ENCODE measurements around the gene DDAH2.

DDAH2 gene

GRCh38 chr6:31701666-31702404 lies 27.3 kb downstream of the DDAH2 start:
- no peaks in the 10 kb centered on the region for H3K4me1 ChIP-seq (ENCODE audit: control insufficient read depth, insufficient read depth, low read length)
- peaks cover 4 to 17% of the 10 kb centered on the region in 2 experiments; a peak in 2 of 3 replicates for H3K36me3 ChIP-seq (ENCODE audit: control insufficient read depth in 2 of 2, insufficient read depth in 1 of 2, low read length in 2 of 2)
- H3K4me3 ChIP-seq (ENCODE audit: low read depth, low read length): peak overlapping the region; percentile 63
- ChIA-PET POLR2A (interaction anchor here (0.5 to 2.8 kb wide), 12 partner anchors 8 to 155 kb away, joined by 3 to 30 read pairs (median 10); partner anchors contain the start of genes ATP6V1G2, C6orf47, DDAH2 and HSPA1B), CTCF (interaction anchor here (0.7 to 1.2 kb wide), 4 partner anchors 9 to 130 kb away, joined by 3 to 4 read pairs (median 4); no protein-coding TSS in a partner anchor)
- H3K9me3 ChIP-seq (ENCODE audit: control insufficient read depth, insufficient read depth, low read depth, low read length): no peaks in the 10 kb centered on the region
- H3K27ac ChIP-seq (ENCODE audit: extremely low read depth, low read depth, low read length): no peak overlapping the region; the same call in 1 of the 2 replicates
- TF ChIP-seq TSHZ1 (tag by site-specific recombination; IDR thresholded peaks at IDR 0.05; ENCODE audit: borderline replicate concordance) (no peak), ZNF362 (tag by site-specific recombination; IDR thresholded peaks at IDR 0.05) (no peak), ZNF707 (tag by site-specific recombination; IDR thresholded peaks at IDR 0.05) (no peak), ZNF549 (tag by site-specific recombination; IDR thresholded peaks at IDR 0.05) (no peak), ZSCAN23 (tag by site-specific recombination; IDR thresholded peaks at IDR 0.05) (no peak), ZNF223 (tag by site-specific recombination; IDR thresholded peaks at IDR 0.05) (no peak), PRDM1 (tag by site-specific recombination; IDR thresholded peaks at IDR 0.05) (0 out of 2 replicates have a peak, but pooled peaks have one; percentile 65), ZNF670 (tag by site-specific recombination; IDR thresholded peaks at IDR 0.05; ENCODE audit: low read depth) (no peak), ZNF791 (tag by site-specific recombination; IDR thresholded peaks at IDR 0.05) (no peak), ZNF280D (tag by site-specific recombination; IDR thresholded peaks at IDR 0.05) (no peak), ZNF423 (tag by site-specific recombination; IDR thresholded peaks at IDR 0.05) (no peak), ZNF629 (tag by site-specific recombination; IDR thresholded peaks at IDR 0.05) (no peak), ZNF548 (tag by site-specific recombination; IDR thresholded peaks at IDR 0.05) (no peak), ZNF701 (tag by site-specific recombination; IDR thresholded peaks at IDR 0.05) (no peak), ATF2 (tag by site-specific recombination; IDR thresholded peaks at IDR 0.05; ENCODE audit: low read depth) (no peak), ZFP41 (tag by site-specific recombination; IDR thresholded peaks at IDR 0.05; ENCODE audit: borderline replicate concordance) (no peak), MYNN (tag by site-specific recombination; IDR thresholded peaks at IDR 0.05; ENCODE audit: borderline replicate concordance) (no peak), ZNF621 (tag by site-specific recombination; IDR thresholded peaks at IDR 0.05) (no peak)
- TF ChIP-seq, protein P1, sequence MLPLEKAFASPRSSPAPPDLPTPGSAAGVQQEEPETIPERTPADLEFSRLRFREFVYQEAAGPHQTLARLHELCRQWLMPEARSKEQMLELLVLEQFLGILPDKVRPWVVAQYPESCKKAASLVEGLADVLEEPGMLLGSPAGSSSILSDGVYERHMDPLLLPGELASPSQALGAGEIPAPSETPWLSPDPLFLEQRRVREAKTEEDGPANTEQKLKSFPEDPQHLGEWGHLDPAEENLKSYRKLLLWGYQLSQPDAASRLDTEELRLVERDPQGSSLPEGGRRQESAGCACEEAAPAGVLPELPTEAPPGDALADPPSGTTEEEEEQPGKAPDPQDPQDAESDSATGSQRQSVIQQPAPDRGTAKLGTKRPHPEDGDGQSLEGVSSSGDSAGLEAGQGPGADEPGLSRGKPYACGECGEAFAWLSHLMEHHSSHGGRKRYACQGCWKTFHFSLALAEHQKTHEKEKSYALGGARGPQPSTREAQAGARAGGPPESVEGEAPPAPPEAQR (tag by site-specific recombination; IDR thresholded peaks at IDR 0.05): no peak
- TF ChIP-seq, protein P2, sequence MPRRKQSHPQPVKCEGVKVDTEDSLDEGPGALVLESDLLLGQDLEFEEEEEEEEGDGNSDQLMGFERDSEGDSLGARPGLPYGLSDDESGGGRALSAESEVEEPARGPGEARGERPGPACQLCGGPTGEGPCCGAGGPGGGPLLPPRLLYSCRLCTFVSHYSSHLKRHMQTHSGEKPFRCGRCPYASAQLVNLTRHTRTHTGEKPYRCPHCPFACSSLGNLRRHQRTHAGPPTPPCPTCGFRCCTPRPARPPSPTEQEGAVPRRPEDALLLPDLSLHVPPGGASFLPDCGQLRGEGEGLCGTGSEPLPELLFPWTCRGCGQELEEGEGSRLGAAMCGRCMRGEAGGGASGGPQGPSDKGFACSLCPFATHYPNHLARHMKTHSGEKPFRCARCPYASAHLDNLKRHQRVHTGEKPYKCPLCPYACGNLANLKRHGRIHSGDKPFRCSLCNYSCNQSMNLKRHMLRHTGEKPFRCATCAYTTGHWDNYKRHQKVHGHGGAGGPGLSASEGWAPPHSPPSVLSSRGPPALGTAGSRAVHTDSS (tag by site-specific recombination; IDR thresholded peaks at IDR 0.05): peak; percentile 34; the same call in 1 of the 2 replicates
- TF ChIP-seq, protein P3, sequence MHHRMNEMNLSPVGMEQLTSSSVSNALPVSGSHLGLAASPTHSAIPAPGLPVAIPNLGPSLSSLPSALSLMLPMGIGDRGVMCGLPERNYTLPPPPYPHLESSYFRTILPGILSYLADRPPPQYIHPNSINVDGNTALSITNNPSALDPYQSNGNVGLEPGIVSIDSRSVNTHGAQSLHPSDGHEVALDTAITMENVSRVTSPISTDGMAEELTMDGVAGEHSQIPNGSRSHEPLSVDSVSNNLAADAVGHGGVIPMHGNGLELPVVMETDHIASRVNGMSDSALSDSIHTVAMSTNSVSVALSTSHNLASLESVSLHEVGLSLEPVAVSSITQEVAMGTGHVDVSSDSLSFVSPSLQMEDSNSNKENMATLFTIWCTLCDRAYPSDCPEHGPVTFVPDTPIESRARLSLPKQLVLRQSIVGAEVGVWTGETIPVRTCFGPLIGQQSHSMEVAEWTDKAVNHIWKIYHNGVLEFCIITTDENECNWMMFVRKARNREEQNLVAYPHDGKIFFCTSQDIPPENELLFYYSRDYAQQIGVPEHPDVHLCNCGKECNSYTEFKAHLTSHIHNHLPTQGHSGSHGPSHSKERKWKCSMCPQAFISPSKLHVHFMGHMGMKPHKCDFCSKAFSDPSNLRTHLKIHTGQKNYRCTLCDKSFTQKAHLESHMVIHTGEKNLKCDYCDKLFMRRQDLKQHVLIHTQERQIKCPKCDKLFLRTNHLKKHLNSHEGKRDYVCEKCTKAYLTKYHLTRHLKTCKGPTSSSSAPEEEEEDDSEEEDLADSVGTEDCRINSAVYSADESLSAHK (tag by site-specific recombination; IDR thresholded peaks at IDR 0.05): peak; percentile 93

Measured in HEK293 (cell line).